RWPE2 (cell line): ENCODE results near the gene PHF12.
"Not testable (repeated sequence)": the region's sequence is repeated elsewhere in the genome, so short reads cannot be mapped to it uniquely, and the experiment has no call there.

Source experiments
- ATAC-seq: fragments of 200-7000 bp; cut with Tn5 transposase; 3 replicates; pipeline ENCODE4 v1.9.1; 2021; ENCODE audit warnings: low read depth
- DNase-seq: peaks from one replicate; pipeline ENCODE4 v3.0.0-alpha.2; 2020; ENCODE audit warnings: low spot score
- H3K27ac ChIP-seq: fragments of 450-650 bp; 2 replicates; pipeline ENCODE4 v1.5.1; 2017; ENCODE audit warnings: mild to moderate bottlenecking; ENCODE audit not compliant: poor library complexity, severe bottlenecking
- H3K27me3 ChIP-seq: fragments of 250-450 bp; sonication (Bioruptor Pico); 2 replicates; pipeline ENCODE4 v1.5.1; 2021; ENCODE audit warnings: mild to moderate bottlenecking, moderate library complexity; ENCODE audit not compliant: insufficient read depth, poor library complexity, severe bottlenecking
- H3K36me3 ChIP-seq: fragments of 250-450 bp; sonication (Bioruptor Pico); 2 replicates; pipeline ENCODE4 v1.5.1; 2020; ENCODE audit warnings: low read depth, mild to moderate bottlenecking, moderate library complexity
- H3K4me1 ChIP-seq: fragments of 250-450 bp; sonication (Bioruptor Pico); 2 replicates; pipeline ENCODE4 v1.5.1; 2021; ENCODE audit warnings: mild to moderate bottlenecking, moderate library complexity; ENCODE audit not compliant: insufficient read depth, poor library complexity, severe bottlenecking
- H3K4me3 ChIP-seq: fragments of 250-450 bp; sonication (Bioruptor Pico); 2 replicates; pipeline ENCODE4 v1.5.1; 2021; ENCODE audit warnings: mild to moderate bottlenecking, moderate library complexity; ENCODE audit not compliant: severe bottlenecking
- H3K9me3 ChIP-seq: fragments of 250-450 bp; sonication (Bioruptor Pico); 2 replicates; pipeline ENCODE4 v1.5.1; 2021; ENCODE audit warnings: mild to moderate bottlenecking, moderate library complexity; ENCODE audit not compliant: severe bottlenecking
- TF ChIP-seq, protein P1 (sequence below): fragments of 450-650 bp; IDR thresholded peaks from one replicate; pipeline ENCODE4 v1.5.1; 2017; ENCODE audit warnings: mild to moderate bottlenecking, moderate library complexity; ENCODE audit not compliant: poor library complexity, severe bottlenecking

PHF12 gene

GRCh38 chr17:28907709-28908475 is 43.4 kb downstream of the PHF12 start:
- peaks cover 5% of the 10 kb centered on the region for H3K4me1 ChIP-seq
- H3K36me3 ChIP-seq = peaks cover 52% of the 10 kb centered on the region
- H3K27ac ChIP-seq = no peak overlapping the region
- DNase-seq (no peak), ATAC-seq (no peak)
- TF ChIP-seq, protein P1, sequence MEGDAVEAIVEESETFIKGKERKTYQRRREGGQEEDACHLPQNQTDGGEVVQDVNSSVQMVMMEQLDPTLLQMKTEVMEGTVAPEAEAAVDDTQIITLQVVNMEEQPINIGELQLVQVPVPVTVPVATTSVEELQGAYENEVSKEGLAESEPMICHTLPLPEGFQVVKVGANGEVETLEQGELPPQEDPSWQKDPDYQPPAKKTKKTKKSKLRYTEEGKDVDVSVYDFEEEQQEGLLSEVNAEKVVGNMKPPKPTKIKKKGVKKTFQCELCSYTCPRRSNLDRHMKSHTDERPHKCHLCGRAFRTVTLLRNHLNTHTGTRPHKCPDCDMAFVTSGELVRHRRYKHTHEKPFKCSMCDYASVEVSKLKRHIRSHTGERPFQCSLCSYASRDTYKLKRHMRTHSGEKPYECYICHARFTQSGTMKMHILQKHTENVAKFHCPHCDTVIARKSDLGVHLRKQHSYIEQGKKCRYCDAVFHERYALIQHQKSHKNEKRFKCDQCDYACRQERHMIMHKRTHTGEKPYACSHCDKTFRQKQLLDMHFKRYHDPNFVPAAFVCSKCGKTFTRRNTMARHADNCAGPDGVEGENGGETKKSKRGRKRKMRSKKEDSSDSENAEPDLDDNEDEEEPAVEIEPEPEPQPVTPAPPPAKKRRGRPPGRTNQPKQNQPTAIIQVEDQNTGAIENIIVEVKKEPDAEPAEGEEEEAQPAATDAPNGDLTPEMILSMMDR = no peak
- no peaks in the 10 kb centered on the region for H3K27me3 ChIP-seq
- no peaks in the 10 kb centered on the region for H3K9me3 ChIP-seq
- H3K4me3 ChIP-seq = no peak overlapping the region

- Histone ChIP-seq H3K27me3 (no peaks in the 10 kb centered on the region), H3K36me3 (peaks cover 42% of the 10 kb centered on the region), H3K27ac (no peak overlapping the region), H3K4me3 (no peak overlapping the region), H3K9me3 (no peaks in the 10 kb centered on the region), H3K4me1 (peaks cover 5% of the 10 kb centered on the region)
- no peak for ATAC-seq
- TF ChIP-seq, protein P1 = no peak
- no peak for DNase-seq
Observed at GRCh38 chr17:28906706-28907438, 44.4 kb downstream of the PHF12 start.

- no peak overlapping the region for H3K4me3 ChIP-seq
- ATAC-seq = no peak
- TF ChIP-seq, protein P1 = no peak
- no peaks in the 10 kb centered on the region for H3K27me3 ChIP-seq
- peaks cover 5% of the 10 kb centered on the region for H3K4me1 ChIP-seq
- peaks cover 36% of the 10 kb centered on the region for H3K36me3 ChIP-seq
- no peak overlapping the region for H3K27ac ChIP-seq
- no peaks in the 10 kb centered on the region for H3K9me3 ChIP-seq
- DNase-seq = no peak
Observed at GRCh38 chr17:28906276-28906675, 45.0 kb downstream of the PHF12 start.

- no peak for DNase-seq
- Histone ChIP-seq H3K9me3 (no peaks in the 10 kb centered on the region), H3K36me3 (peaks cover 21% of the 10 kb centered on the region)
Observed at GRCh38 chr17:28904800-28905199, 46.5 kb downstream of the PHF12 start.

GRCh38 chr17:28903546-28903841 is 47.8 kb downstream of the PHF12 start:
- H3K4me1 ChIP-seq, ATAC-seq, H3K4me3 ChIP-seq, H3K9me3 ChIP-seq, H3K36me3 ChIP-seq, DNase-seq, H3K27me3 ChIP-seq: not testable (repeated sequence)
- peak overlapping the region; percentile 2 for H3K27ac ChIP-seq

More at GRCh38 chr17:28904800-28905199, 46.5 kb downstream of the PHF12 start:
- no peak overlapping the region for H3K4me3 ChIP-seq
- no peak for ATAC-seq
- H3K27me3 ChIP-seq = no peaks in the 10 kb centered on the region
- H3K27ac ChIP-seq = peak overlapping the region; percentile 2
- TF ChIP-seq, protein P1 = no peak
- H3K4me1 ChIP-seq = peaks cover 5% of the 10 kb centered on the region
